ENCODE results near the gene PPIL1.

PPIL1 gene

DNA sequence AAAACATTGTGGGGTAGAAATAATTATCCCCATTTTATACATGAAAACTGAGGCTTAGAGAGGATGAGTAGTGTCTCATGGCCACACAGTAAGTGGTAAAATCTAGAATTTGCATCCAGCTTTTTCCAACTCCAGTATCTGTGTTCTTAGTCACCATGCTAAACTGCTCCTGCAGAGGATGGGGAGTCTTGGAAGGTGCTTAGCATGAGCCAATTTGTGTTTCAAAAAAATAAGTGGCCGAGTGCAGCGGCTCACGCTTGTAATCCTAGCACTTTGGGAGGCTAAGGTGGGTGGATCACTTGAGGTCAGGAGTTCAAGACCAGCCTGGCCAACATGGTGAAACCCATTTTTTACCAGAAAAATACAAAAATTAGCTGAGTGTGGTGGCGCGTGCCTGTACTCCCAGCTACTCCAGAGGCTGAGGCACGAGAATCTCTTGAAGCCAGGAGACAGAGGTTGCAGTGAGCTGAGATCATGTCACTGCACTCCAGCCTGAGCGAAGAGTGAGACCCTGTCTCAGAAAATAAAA is 13.6 kb upstream of the PPIL1 start:
- no peak for DNase-seq

DNA sequence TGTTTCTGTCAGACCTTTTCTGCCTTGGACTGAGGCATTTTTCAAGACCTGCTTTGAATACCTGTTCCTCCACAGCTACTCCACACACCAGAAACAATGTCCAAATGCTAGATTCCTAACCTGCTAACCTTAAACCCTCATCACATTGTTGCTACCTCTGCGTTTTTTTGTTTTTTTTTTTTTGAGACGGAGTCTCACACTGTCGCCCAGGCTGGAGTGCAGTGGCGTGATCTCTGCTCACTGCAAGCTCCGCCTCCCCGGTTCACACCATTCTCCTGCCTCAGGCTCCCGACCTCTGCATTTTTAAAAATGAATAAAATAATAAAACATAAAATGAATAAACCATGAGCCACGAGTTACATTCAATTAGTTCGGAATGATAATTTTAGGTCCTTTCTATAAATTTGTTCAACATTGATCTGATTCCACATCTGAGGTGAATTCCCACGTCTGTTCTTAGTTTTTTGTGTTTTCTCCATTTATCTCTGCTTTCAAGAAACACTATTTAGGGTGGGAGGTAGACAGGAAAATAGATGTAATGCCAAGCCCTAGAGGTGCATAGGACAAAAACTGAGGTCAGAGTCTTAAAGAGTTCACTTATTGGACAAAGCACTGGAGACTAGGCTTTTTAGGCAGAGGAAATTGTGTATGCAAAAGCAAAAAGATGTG is 12.5 kb upstream of the PPIL1 start:
- DNase-seq, result no peak

DNA sequence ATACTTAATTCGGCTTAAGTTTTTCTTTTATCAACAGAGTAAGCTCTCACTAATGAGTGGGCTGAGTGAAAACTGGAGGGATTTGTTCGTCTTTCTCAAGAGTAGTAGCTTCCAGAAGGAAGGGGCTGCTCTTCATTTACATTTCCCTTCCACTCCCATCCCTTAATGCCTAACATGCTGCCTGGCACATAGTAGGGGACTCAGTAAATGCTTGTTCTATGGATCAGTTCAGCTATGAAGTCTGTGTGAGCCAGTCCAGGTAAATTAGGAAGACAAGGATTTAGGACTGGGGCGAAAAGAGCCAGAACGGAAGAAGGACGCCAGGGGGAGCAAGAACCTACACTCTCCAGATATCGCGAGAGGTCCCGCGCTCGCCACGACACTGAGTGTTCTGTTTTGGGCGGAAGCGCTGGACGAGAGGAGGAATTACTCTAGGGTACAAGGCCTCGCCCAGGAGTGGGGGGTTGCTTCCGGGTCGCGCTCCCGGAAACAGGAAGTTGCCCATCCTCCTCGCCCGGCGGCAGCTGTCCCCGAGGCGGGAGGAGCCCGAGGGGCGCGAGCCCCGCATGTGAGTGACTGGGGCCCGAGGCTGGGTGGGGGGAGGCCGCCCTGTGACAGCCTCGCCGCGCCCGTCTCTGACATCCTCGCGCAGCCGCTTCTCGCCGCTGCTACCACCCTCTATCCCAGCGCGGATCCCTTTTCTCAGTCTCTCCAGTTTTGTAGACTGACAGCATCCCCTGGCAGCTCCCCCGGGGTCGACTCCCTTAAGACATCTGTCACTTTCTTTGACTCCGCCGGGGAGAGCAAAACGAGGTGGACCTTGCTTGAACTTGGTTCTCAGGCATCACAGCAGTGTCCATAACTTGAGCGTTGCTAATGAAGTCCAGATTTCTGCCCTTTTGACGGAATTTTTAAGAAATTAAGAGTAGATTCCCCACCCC is 11.1 kb upstream of the PPIL1 start, which contains the start of gene C6orf89:
TSS of gene C6orf89 (plus strand) at position 492 of the 941 bp plus-strand sequence. CDS start 13,493 bp downstream, outside the sequence.
- peak; percentile 97 for DNase-seq

DNA sequence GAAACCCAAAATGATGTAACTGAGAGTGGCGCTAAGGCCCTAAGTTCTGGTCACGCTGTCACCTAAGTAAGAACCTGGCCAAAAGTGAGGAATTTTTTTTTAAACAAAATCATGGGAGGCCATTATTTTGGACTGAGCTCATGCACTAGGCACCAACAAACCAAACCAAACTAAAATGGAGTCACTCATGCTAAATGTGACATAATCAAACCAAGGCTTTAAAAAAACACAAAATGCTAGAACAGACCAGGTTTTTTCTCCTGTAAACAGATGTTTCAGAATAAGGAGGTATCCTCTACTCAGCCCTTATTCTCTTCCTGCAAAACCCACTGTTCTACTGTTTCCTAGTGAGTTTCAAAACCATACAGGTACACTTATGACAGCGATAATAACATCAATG is 10.0 kb upstream of the PPIL1 start:
- DNase-seq, result no peak

DNA sequence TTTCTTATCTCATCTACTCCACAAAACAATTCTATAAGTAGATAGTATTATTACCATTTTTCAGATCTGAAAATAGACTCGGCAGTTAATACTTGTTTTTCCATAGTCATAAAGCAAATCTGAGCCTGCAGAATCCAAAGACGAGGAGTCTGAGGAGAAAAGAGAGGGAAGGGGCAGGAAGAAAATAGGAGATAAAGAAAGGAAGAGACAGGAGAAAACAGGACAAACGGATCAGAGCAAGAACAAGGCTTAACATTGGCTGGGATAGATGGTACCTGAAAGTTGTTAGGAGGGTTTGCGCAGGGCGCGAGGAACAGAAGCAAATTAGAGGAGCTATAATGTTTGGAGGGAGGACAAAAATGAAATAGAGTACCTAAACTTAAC is 639 bp upstream of the PPIL1 start:
- no peak for DNase-seq

DNA sequence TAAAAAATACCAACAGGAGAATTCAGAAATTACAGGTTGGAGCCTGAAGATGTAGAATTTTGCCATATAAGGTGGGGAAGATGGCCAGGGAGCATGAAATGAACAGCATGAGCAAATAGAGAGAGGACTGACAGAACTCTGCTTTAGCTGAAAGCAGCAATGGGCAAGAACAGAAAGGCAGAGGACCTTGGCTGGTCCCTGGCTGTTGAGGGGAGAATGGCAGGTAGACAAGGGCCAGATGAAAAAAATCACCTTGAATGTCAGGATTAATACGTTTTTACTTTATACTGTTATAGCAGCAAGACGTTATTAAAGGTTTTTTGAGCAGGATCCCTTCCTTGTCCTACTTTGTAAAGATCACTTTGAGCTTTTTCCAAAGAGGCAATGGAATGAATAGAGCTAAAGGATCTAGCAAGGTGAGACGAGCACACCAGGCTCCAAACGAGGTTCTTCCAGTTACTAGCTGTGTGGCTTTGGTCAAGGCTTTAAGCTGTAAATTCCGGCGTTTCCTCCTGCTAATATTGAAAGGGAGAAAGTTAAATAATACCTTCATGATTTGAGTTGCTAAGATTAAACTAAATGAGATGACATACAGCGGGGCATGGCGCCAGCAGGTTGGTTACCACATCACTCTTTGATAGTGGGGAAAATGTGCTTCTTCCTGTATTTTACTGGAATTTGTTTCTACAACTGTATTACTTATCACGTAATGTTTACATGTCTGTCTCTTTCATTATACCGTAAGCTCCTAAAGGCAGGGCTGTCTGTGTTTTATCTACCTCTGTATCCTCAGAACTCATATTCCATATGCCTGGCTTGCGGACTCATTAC is 776 bp downstream of the PPIL1 start:
- no peak for DNase-seq

DNA sequence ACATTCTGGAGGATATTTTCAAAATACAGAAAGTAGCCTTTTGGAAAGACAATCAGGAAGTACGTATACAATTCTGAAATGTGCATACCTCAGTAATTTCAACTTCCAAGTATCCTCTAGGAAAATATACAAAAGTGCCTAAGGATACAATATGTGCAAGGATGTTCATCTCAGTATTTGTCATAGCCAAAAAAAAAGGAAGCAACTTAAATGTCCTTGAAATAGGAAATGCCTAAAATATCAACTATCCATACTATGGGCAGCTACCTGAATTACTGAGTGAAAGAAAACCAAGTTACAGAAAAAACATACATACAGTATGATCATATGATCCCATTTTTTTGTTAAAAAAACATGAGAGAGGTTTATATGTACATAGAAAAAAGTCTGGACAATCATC is 1.5 kb downstream of the PPIL1 start:
- DNase-seq, result no peak

DNA sequence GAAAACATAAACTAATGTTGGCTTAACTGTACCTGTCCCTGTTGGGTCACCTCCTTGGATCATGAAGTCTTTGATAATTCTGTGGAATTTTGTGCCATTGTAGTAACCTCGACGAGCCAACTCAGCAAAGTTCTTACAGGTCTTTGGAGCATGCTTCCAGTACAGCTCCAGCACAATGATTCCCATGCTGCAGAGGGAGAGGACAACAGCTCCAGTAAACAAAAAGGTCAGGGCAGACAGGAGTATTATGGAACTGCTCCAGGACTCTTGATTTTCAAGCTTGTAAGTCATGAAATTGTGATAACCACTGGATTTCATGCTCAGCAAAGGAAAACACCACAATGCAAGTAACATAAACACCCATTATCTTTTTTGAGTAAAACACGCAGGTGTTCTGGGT is 2.9 kb downstream of the PPIL1 start:
- no peak for DNase-seq

DNA sequence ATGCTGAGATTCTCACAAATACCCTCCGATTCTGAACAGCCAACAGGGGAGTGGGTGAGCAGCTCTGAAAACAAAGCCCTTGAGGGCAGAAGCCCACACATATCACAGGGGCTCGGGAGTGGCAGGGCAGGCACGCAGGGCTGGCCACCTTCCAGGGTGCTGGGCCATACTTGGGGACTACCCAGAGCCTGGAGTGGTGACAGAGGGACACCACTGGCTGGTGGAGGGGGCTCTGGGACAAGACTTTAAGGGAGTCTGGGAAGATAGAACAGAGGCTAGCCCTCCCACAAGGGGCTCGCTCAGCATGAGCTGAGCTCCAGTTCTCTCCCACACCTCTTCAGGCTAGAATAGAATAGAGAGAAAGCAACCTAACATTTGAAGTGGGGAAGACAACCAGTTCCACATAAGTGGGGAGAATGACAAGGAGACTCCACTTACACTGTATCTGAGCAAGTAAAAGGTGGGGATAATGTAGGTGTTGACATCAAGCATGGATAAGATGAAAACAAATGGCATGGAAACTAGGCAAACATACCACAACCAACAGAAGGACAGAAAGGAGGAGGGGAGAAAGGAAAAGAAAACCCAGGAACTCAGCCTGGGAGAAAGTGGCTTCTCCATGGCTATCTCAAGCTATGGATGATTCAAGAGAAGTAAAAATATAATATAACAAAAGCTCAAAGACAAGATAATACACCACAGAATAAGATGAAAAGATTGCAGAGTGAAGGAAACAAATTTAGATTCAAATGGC is 7.0 kb downstream of the PPIL1 start:
- DNase-seq, result no peak

DNA sequence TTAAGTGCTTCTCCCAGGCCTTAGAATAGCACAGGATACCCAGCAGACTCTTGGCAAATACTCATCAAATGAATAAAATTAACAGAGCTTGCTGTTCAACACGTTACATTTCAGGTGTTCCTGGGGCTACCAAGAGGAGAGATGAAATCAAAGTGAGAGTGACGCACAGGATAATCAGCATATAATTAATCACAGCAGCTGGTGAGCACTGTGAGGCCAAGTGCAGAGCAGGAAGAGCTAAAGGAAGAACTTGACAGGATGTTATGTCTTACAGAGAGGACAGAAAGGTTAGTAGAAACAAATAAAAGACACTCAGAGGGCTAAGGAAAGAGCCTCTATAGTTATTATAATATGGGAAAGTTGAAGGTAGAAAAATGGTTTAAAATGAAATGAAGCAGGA is 8.8 kb downstream of the PPIL1 start:
- DNase-seq, result no peak

DNA sequence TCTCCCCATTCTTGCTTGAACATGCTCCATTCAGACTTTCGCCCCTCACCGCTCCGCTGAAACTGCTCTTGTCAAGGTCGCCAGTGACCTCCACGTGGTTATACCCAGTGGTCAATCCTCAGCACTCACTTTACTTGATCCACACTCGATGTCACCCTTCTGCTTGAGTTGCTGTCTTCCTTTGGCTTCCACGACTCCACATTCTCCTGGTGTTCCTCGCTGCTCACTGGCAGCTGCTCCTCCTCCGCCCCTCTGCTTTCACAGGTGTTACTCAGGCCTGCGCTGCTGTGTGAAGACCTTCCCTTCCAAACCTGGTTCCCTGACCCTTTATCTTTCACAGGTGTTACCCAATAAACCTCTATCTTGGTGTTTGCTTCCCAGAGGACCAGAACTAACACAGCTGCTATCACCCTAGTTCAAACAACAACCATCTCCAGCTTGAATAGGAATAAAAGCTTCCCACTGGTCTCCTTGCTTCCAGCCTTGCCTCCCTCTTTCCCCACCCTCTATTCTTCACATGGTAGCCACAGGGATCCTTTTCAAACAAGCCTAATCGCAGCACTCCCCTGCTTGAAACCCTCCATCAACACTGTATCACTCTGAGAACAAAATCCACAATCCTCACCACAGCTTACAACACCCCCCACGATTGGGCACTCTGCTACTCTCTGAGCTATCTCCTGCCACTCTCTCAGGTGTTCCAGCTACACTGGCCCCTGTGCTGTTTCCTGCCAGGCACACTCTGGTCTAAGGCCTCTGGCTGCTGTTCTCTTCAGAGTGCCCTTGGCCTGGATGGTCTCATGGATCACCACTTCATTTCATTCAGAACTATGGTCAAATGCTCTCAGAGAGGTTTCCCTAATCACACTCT is 10.7 kb downstream of the PPIL1 start:
- DNase-seq, result no peak

DNA sequence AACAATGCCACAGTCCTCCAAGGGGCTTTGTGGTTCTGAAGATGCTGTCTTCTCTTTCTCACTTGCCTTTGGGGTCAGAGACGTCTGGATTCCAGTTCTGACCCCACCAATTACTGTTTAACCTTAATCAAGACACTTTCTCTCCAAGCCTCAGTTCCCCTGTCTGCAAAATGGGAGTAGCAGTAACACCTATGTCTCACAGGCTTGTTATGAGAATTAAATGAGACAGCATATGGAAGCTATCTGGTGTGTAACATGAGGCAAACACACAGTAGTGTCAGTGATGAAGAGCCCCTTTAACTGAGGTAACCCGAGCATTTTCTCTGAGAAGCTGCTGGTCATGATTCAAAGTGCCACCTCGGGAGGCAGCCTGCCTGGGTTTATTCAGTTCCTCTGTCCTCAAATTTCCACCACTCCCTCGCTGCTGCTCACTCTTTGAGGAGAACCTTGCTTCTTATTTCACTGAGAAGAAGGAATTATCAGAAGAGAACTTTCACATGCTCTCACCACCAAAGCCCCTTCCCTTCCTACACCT is 11.7 kb downstream of the PPIL1 start:
- DNase-seq, result no peak

DNA sequence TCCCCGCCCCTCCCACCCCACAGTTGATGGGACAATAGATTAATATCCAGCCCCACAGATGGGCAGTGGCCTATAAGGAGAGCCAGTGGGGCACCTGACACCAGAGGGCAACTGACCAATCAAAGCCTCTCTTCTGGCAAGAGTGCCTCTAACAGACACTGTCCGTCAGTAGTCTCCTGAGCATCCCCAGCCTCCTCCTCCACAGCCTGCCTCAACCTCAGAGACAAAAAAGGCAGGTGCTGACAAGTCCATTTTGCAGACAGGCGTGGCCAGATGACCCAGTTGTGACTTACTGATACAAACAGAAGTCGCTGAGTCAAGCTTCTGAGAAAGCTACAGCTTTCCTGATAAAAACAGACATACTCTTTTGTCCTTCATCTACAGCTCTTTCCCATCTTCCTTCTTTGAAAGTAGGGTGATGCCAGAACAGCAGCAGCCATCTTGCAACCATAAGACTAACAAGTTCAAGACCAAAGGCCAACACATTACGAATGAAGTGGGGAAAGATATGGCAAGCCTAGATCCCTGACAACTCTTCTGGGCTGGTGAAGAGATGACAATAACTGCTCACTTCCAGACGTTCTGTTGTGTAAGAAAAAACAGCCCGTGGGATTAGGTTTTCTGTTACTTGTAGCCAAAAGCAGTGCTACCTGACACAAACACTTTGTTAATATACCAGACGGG is 12.3 kb downstream of the PPIL1 start:
- DNase-seq, result no peak

DNA sequence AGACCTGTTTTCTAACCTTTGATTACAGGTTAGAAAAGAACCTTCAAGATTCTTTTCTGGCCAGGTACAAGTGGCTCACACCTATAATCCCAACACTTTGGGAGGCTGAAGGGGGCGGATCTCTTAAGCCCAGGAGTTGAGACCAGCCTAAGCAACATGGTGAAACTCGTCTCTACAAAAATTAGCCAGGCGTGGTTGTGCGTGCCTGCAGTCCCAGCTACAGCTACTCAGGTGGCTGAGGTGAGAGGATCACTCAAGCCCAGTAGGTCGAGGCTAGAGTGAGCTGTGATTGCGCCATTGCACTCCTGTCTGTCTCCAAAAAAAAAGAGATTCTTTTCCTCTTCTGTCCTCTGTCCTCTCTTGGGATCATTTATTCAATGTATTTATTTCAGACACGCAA is 14.5 kb downstream of the PPIL1 start:
- no peak for DNase-seq

DNA sequence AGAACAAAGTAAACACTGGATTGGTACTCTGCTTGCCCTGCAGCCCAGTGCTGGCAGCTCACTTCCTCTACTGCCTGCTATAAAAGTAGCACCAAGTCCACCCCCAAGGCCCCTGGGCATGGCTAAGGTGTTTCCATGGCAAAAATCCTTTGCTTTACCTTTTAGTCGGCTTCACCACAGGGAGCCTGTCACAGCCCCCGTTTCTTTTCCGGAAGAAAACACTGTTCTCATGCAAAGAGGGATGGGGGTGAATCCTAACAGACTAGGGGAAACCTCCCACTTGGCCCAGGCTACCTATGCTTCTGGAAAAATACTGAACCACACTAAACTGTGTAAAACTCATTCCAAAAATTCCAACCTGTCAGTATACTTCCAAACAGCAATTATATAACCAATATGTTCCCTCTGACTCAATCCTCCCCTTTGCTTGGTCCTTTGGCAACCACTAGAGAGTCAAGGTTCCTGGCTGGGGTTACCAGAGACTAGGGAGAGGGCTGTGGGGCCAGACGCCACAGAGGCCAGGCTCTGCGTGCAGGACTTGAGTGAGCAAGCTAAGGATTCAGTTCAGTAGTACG is 16.1 kb downstream of the PPIL1 start:
- DNase-seq, result no peak

DNA sequence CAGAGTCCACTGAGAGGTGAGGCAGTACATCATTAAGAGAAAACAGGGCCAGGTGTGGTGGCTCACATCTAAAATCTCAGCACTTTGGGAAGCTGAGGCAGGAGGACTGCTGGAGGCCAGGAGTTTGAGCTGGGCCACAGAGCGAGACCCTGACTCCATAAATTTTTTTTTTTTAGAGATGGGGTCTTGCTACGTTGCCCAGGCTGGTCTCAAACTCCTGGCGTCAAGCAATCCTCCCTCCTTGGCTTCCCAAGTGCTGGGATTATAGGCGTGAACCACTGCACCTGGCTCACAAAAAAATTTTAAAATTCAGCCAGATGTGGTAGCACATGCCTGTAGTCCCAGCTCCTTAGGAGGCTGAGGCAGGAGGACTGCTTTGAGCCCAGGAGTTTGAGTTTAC is 17.3 kb downstream of the PPIL1 start:
- DNase-seq, result no peak

DNA sequence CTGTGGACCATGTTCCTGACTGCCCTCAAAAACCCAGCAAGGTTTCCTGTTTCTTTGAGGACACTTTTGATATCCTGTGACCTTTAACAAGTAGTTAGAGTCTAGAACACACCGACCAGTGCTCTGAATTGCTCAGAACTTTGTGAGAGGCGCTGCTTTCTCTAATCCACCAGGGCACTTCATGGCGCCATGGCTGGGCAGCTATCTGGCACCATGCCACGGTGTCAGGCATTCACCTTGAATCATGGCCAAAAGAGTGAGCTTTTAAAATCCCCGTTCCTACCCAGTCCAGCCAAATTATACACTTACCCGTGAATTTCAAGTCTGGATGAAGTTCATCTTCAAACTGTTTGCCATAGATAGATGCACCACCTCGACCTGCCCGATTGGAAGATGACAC is 18.3 kb downstream of the PPIL1 start:
- no peak for DNase-seq

DNA sequence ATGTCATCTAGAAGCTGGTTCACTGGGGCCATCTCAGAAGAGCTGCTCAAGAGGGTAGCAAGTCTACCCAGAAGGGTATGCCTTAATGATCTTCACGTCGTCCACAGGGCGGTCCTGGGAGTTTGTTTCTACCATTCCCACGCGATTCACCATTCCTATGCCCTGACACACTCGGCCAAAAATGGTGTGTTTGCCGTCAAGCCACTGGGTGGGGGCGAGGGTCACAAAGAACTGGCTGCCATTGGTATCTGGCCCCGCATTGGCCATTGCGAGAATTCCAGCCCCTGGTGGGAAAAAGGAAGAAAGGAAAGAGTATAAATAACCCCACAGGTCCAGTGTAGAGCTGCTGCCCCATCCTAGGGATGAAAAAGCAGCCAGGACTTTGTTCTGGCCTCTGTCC is 18.9 kb downstream of the PPIL1 start:
- DNase-seq, result no peak

DNA sequence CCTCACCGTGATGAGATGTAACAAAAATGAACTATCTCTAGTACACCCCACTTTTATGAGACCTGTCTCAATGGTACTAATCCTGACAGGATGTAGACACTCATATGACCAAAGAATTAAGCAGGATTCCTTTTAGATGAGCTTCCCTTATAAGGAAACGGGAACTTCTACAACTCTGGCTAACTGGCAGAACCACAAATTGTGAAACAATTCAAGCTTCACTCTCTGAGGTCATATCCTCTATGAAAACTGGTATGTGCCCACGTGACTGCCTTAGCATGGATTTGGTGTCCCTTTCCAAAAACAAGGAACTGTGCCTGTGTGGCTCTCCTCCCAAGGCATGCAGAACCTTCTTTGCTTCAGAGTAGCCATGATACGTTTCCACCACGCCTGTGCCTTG is 21.3 kb downstream of the PPIL1 start:
- no peak for DNase-seq
